ENCODE measurements around the gene PPP1R3D.
"Not testable (repeated sequence)": the region's sequence is repeated elsewhere in the genome, so short reads cannot be mapped to it uniquely, and the experiment has no call there.

Gene PPP1R3D

GRCh38 chr20:59911041-59911440 is 29.1 kb downstream of the PPP1R3D start:
- no peak for DNase-seq

- no peak for DNase-seq
Measured at GRCh38 chr20:59908855-59909254, 31.2 kb downstream of the PPP1R3D start.

GRCh38 chr20:59903621-59904020 is 36.5 kb downstream of the PPP1R3D start:
- DNase-seq: no peak

GRCh38 chr20:59902470-59902869 is 37.6 kb downstream of the PPP1R3D start:
- no peak for DNase-seq

GRCh38 chr20:59895908-59896307 is 44.2 kb downstream of the PPP1R3D start:
- no peak for DNase-seq

GRCh38 chr20:59891581-59891980 is 48.5 kb downstream of the PPP1R3D start:
- no peak for DNase-seq

GRCh38 chr20:59890035-59890434 is 50.1 kb downstream of the PPP1R3D start:
- not testable (repeated sequence) for DNase-seq

GRCh38 chr20:59888050-59888449 is 52.1 kb downstream of the PPP1R3D start:
- no peak for DNase-seq

Data from DMS153 (cell line).